Measurements from ENCODE around the gene LRMDA. TPM values are rescaled to one million over a fixed set of nuclear protein-coding genes. Genes with fewer than 3 reads are reported as not detected.

Gene LRMDA
- total RNA-seq, 4 donors from 2014 or later: 1.5 to 15.7 (median 4.6) TPM

- TF ChIP-seq POLR2A (IDR thresholded peaks at IDR 0.05) (no peak), CTCF (IDR thresholded peaks at IDR 0.05) (peak in 1 of 4 experiments; percentile 20)
- peak in 1 of 2 donors; percentile 21 for DNase-seq
- Histone ChIP-seq H3K4me1 (peaks cover 6% of the 10 kb centered on the region in 2 donors), H3K36me3 (no peaks in the 10 kb centered on the region), H3K4me3 (no peak overlapping the region), H3K27me3 (no peaks in the 10 kb centered on the region), H3K27ac (peak overlapping the region; percentile 42 to 74), H3K9me3 (no peaks in the 10 kb centered on the region)
- intact Hi-C loops (cut with DNase I; ENCODE audit: low total_unique reads): loop anchor here (5.0 kb wide), 1 partner anchor 636 kb away; no protein-coding TSS in a partner anchor
Observed at GRCh38 chr10:76033457-76034196, 602.2 kb downstream of the LRMDA start.

- peak; percentile 29 to 41 for DNase-seq
- TF ChIP-seq CTCF (IDR thresholded peaks at IDR 0.05) (no peak), POLR2A (IDR thresholded peaks at IDR 0.05) (no peak)
- no peaks in the 10 kb centered on the region for H3K27me3 ChIP-seq
- H3K36me3 ChIP-seq: no peaks in the 10 kb centered on the region
- peaks cover 6% of the 10 kb centered on the region in 2 donors for H3K4me1 ChIP-seq
- peak overlapping the region; percentile 74 to 83 for H3K27ac ChIP-seq
- intact Hi-C loops (cut with DNase I; ENCODE audit: low total_unique reads): loop anchor here (5.0 kb wide), 1 partner anchor 637 kb away; no protein-coding TSS in a partner anchor
- H3K9me3 ChIP-seq: no peaks in the 10 kb centered on the region
- no peak overlapping the region for H3K4me3 ChIP-seq
Observed at GRCh38 chr10:76034353-76035205, 603.2 kb downstream of the LRMDA start.

GRCh38 chr10:76035206-76036110, 604.0 kb downstream of the LRMDA start:
- Histone ChIP-seq H3K27ac (peak overlapping the region; percentile 74 to 83), H3K4me3 (no peak overlapping the region), H3K27me3 (no peaks in the 10 kb centered on the region), H3K36me3 (no peaks in the 10 kb centered on the region), H3K4me1 (peaks cover 6% of the 10 kb centered on the region in 2 donors), H3K9me3 (no peaks in the 10 kb centered on the region)
- TF ChIP-seq CTCF (IDR thresholded peaks at IDR 0.05) (no peak), POLR2A (IDR thresholded peaks at IDR 0.05) (no peak)
- intact Hi-C loops (cut with DNase I; ENCODE audit: low total_unique reads): no loop called here
- peak; percentile 28 to 46 for DNase-seq

GRCh38 chr10:76036111-76036940, 604.9 kb downstream of the LRMDA start:
- peak; percentile 85 to 89 for DNase-seq
- peak overlapping the region; percentile 74 to 83 for H3K27ac ChIP-seq
- no peak overlapping the region for H3K4me3 ChIP-seq
- intact Hi-C loops (cut with DNase I; ENCODE audit: low total_unique reads): no loop called here
- no peaks in the 10 kb centered on the region for H3K9me3 ChIP-seq
- TF ChIP-seq CTCF (IDR thresholded peaks at IDR 0.05) (peak; percentile 86 to 97 (median 94)), POLR2A (IDR thresholded peaks at IDR 0.05) (no peak)
- H3K36me3 ChIP-seq: no peaks in the 10 kb centered on the region
- H3K27me3 ChIP-seq: no peaks in the 10 kb centered on the region
- peaks cover 6% of the 10 kb centered on the region in 2 donors for H3K4me1 ChIP-seq
